GM23338 (cell line): ENCODE measurements around the gene NRL. TPM values are rescaled to one million over a fixed set of nuclear protein-coding genes. Genes with fewer than 3 reads are reported as not detected.

Experiments
- ATAC-seq: fragments of 200-7000 bp; cut with Tn5 transposase; 3 replicates; pipeline ENCODE4 v1.9.1; 2020
- DNase-seq: peaks from one replicate; pipeline ENCODE4 v3.0.0-alpha.2; 2015; ENCODE audit warnings: low spot score
- H2AFZ ChIP-seq: fragments of 200-600 bp; sonication (generic); 2 replicates; pipeline ENCODE4 v1.8.0; 2016; ENCODE audit warnings: antibody characterized with exemption, mild to moderate bottlenecking, moderate library complexity
- H3F3A ChIP-seq: fragments of 200-600 bp; sonication (generic); replicated peaks from 2 replicates; pipeline ENCODE4 v1.8.0; 2017; ENCODE audit warnings: antibody characterized with exemption, mixed run types, low read depth
- H3K27ac ChIP-seq: fragments of 200-600 bp; sonication (generic); 2 replicates; pipeline ENCODE4 v1.6.1; 2016; ENCODE audit warnings: low read depth
- H3K27me3 ChIP-seq: fragments of 200-600 bp; sonication (generic); 2 replicates; pipeline ENCODE4 v1.8.0; 2016; ENCODE audit warnings: mild to moderate bottlenecking, mixed run types, moderate library complexity; ENCODE audit not compliant: insufficient read depth
- H3K36me3 ChIP-seq: fragments of 200-600 bp; sonication (generic); 2 replicates; pipeline ENCODE4 v1.8.0; 2016; ENCODE audit warnings: mild to moderate bottlenecking; ENCODE audit not compliant: insufficient read depth
- H3K4me1 ChIP-seq: fragments of 200-600 bp; sonication (generic); 2 replicates; pipeline ENCODE4 v1.8.0; 2016; ENCODE audit warnings: mild to moderate bottlenecking, moderate library complexity; ENCODE audit not compliant: insufficient read depth
- H3K4me2 ChIP-seq: fragments of 200-600 bp; sonication (generic); 2 replicates; pipeline ENCODE4 v1.7.1; 2017; ENCODE audit warnings: mixed run types
- H3K4me3 ChIP-seq: fragments of 200-600 bp; sonication (generic); 2 replicates; pipeline ENCODE4 v1.6.1; 2016; ENCODE audit warnings: mixed run types
- H3K79me2 ChIP-seq: fragments of 200-600 bp; sonication (generic); replicated peaks from 2 replicates; pipeline ENCODE4 v1.8.0; 2017; ENCODE audit warnings: mild to moderate bottlenecking; ENCODE audit not compliant: insufficient read depth
- H3K9me2 ChIP-seq: fragments of 200-600 bp; sonication (generic); 2 replicates; pipeline ENCODE4 v1.8.0; 2017; ENCODE audit not compliant: insufficient read depth
- H4K20me1 ChIP-seq: fragments of 200-600 bp; sonication (generic); replicated peaks from 2 replicates; pipeline ENCODE4 v1.8.0; 2017; ENCODE audit warnings: mild to moderate bottlenecking; ENCODE audit not compliant: insufficient read depth
- H3K27ac Mint-ChIP-seq: 2 replicates; pipeline ENCODE4 v1.8.0; 2020; ENCODE audit warnings: inconsistent platforms, mild to moderate bottlenecking, moderate library complexity, mixed read lengths
- H3K27me3 Mint-ChIP-seq: 3 replicates; pipeline ENCODE4 v1.8.0; 2022; ENCODE audit warnings: low read depth, mild to moderate bottlenecking, moderate library complexity, mixed read lengths, inconsistent platforms; ENCODE audit not compliant: insufficient read depth, poor library complexity
- H3K36me3 Mint-ChIP-seq: 3 replicates; pipeline ENCODE4 v1.8.0; 2021; ENCODE audit warnings: low read depth, mild to moderate bottlenecking, inconsistent platforms, moderate library complexity, mixed read lengths
- H3K4me1 Mint-ChIP-seq: 3 replicates; pipeline ENCODE4 v1.8.0; 2020; ENCODE audit warnings: mild to moderate bottlenecking, inconsistent platforms, mixed read lengths
- H3K4me3 Mint-ChIP-seq: 3 replicates; pipeline ENCODE4 v1.8.0; 2021; ENCODE audit warnings: moderate library complexity, mild to moderate bottlenecking, inconsistent platforms, mixed read lengths
- H3K9me3 Mint-ChIP-seq: 3 replicates; pipeline ENCODE4 v1.8.0; 2020; ENCODE audit warnings: moderate library complexity, mild to moderate bottlenecking, inconsistent platforms, mixed read lengths
- CREB1 ChIP-seq: fragments of 250-450 bp; sonication (Bioruptor Pico); IDR thresholded peaks from 2 replicates; pipeline ENCODE4 v1.5.0; 2020; ENCODE audit warnings: low read depth, mild to moderate bottlenecking, moderate library complexity
- EZH2 ChIP-seq: fragments of 200-600 bp; sonication (generic); IDR thresholded peaks from one replicate; pipeline ENCODE4 v1.8.0; 2017; ENCODE audit warnings: antibody characterized with exemption, mild to moderate bottlenecking, low read depth; ENCODE audit not compliant: unreplicated experiment
- EZH2phosphoT487 ChIP-seq: fragments of 200-600 bp; sonication (generic); IDR thresholded peaks from one replicate; pipeline ENCODE4 v1.8.1; 2018; ENCODE audit warnings: antibody characterized with exemption; ENCODE audit not compliant: unreplicated experiment
- JUNB ChIP-seq: IDR thresholded peaks from one replicate; pipeline ENCODE4 v1.6.1; 2016; ENCODE audit warnings: antibody characterized with exemption; ENCODE audit not compliant: unreplicated experiment
- POLR2AphosphoS5 ChIP-seq: IDR thresholded peaks from 2 replicates; pipeline ENCODE4 v1.6.1; 2016; ENCODE audit warnings: antibody characterized with exemption, low read depth
- STAT1 ChIP-seq: IDR thresholded peaks from one replicate; pipeline ENCODE4 v1.6.1; 2016; ENCODE audit warnings: antibody characterized with exemption; ENCODE audit not compliant: unreplicated experiment
- ZNF114 ChIP-seq: fragments of 250-450 bp; sonication (Bioruptor Pico); IDR thresholded peaks from 2 replicates; pipeline ENCODE4 v1.5.0; 2020; ENCODE audit warnings: mild to moderate bottlenecking, moderate library complexity
- polyA plus RNA-seq: library from polyadenylated mRNA; unstranded; fragments of >200 nt; fragmentation: Nextera tagmentation; extraction: Ambion mirVana; gene quantifications from 2 replicates; pipeline ENCODE4 v1.2.1, GENCODE V29; 2016
- total RNA-seq: library from RNA; depleted of rRNA; stranded (reverse); fragments of >200 nt; shearing (Covaris generic); gene quantifications from 2 replicates; pipeline ENCODE4 v1.2.3, GENCODE V29; 2014
- TF ChIP-seq, protein P1 (sequence below): IDR thresholded peaks from one replicate; pipeline ENCODE4 v1.6.1; 2018; ENCODE audit warnings: antibody characterized with exemption; ENCODE audit not compliant: unreplicated experiment
- TF ChIP-seq, protein P2 (sequence below), 2 experiments: fragments of 200-600 bp in 1 of 2; sonication (generic) in 1 of 2; conservative IDR thresholded peaks; 2 replicates each; pipeline versions ENCODE4 v1.5.1 to v1.6.1; 2016 to 2017; ENCODE audit warnings: antibody characterized with exemption in 2 of 2, low read depth in 2 of 2, mild to moderate bottlenecking in 2 of 2, moderate library complexity in 1 of 2
- TF ChIP-seq, protein P3 (sequence below): IDR thresholded peaks from 2 replicates; pipeline ENCODE4 v1.6.1; 2016; ENCODE audit warnings: antibody characterized with exemption
- TF ChIP-seq, protein P4 (sequence below): fragments of 250-450 bp; sonication (Bioruptor Pico); IDR thresholded peaks from 2 replicates; pipeline ENCODE4 v1.5.0; 2020; ENCODE audit warnings: mild to moderate bottlenecking, moderate library complexity

Gene NRL
- total and polyA plus RNA-seq, 2 experiments from 2014 or later = 1.8 to 2.2 TPM

- TF ChIP-seq EZH2phosphoT487 (no peak), CREB1 (CRISPR knock-in tag) (no peak), STAT1 (no peak), POLR2AphosphoS5 (no peak), ZNF114 (CRISPR knock-in tag) (no peak)
- TF ChIP-seq, protein P1, sequence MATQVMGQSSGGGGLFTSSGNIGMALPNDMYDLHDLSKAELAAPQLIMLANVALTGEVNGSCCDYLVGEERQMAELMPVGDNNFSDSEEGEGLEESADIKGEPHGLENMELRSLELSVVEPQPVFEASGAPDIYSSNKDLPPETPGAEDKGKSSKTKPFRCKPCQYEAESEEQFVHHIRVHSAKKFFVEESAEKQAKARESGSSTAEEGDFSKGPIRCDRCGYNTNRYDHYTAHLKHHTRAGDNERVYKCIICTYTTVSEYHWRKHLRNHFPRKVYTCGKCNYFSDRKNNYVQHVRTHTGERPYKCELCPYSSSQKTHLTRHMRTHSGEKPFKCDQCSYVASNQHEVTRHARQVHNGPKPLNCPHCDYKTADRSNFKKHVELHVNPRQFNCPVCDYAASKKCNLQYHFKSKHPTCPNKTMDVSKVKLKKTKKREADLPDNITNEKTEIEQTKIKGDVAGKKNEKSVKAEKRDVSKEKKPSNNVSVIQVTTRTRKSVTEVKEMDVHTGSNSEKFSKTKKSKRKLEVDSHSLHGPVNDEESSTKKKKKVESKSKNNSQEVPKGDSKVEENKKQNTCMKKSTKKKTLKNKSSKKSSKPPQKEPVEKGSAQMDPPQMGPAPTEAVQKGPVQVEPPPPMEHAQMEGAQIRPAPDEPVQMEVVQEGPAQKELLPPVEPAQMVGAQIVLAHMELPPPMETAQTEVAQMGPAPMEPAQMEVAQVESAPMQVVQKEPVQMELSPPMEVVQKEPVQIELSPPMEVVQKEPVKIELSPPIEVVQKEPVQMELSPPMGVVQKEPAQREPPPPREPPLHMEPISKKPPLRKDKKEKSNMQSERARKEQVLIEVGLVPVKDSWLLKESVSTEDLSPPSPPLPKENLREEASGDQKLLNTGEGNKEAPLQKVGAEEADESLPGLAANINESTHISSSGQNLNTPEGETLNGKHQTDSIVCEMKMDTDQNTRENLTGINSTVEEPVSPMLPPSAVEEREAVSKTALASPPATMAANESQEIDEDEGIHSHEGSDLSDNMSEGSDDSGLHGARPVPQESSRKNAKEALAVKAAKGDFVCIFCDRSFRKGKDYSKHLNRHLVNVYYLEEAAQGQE = no peak
- TF ChIP-seq, protein P2, sequence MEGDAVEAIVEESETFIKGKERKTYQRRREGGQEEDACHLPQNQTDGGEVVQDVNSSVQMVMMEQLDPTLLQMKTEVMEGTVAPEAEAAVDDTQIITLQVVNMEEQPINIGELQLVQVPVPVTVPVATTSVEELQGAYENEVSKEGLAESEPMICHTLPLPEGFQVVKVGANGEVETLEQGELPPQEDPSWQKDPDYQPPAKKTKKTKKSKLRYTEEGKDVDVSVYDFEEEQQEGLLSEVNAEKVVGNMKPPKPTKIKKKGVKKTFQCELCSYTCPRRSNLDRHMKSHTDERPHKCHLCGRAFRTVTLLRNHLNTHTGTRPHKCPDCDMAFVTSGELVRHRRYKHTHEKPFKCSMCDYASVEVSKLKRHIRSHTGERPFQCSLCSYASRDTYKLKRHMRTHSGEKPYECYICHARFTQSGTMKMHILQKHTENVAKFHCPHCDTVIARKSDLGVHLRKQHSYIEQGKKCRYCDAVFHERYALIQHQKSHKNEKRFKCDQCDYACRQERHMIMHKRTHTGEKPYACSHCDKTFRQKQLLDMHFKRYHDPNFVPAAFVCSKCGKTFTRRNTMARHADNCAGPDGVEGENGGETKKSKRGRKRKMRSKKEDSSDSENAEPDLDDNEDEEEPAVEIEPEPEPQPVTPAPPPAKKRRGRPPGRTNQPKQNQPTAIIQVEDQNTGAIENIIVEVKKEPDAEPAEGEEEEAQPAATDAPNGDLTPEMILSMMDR (conservative IDR thresholded peaks at IDR 0.05; ENCODE audit: low read depth in 2 of 2) = no peak
- TF ChIP-seq, protein P3, sequence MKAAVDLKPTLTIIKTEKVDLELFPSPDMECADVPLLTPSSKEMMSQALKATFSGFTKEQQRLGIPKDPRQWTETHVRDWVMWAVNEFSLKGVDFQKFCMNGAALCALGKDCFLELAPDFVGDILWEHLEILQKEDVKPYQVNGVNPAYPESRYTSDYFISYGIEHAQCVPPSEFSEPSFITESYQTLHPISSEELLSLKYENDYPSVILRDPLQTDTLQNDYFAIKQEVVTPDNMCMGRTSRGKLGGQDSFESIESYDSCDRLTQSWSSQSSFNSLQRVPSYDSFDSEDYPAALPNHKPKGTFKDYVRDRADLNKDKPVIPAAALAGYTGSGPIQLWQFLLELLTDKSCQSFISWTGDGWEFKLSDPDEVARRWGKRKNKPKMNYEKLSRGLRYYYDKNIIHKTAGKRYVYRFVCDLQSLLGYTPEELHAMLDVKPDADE = no peak
Observed at GRCh38 chr14:24113379-24113800, 1.4 kb downstream of the NRL start (continued).

- Histone ChIP-seq H4K20me1 (no peaks in the 10 kb centered on the region; the same call in 1 of the 2 replicates), H3K4me3 (no peak overlapping the region), H3K9me2 (no peaks in the 10 kb centered on the region), H3K4me2 (no peak overlapping the region), H2AFZ (no peak overlapping the region), H3K4me1 (no peaks in the 10 kb centered on the region), H3F3A (peaks cover 6% of the 10 kb centered on the region; the same call in 1 of the 2 replicates), H3K36me3 (no peaks in the 10 kb centered on the region), H3K27ac (no peak overlapping the region), H3K79me2 (no peaks in the 10 kb centered on the region), H3K27me3 (no peaks in the 10 kb centered on the region)
- Mint-ChIP-seq H3K36me3 (peaks cover 3% of the 10 kb centered on the region; the same call in 1 of the 3 replicates), H3K4me3 (no peak overlapping the region), H3K27me3 (peaks cover 21% of the 10 kb centered on the region), H3K27ac (no peak overlapping the region), H3K9me3 (peaks cover 3% of the 10 kb centered on the region; the same call in 1 of the 3 replicates), H3K4me1 (peaks cover 7% of the 10 kb centered on the region)
- ATAC-seq (no peak), DNase-seq (no peak)
- TF ChIP-seq, protein P4, sequence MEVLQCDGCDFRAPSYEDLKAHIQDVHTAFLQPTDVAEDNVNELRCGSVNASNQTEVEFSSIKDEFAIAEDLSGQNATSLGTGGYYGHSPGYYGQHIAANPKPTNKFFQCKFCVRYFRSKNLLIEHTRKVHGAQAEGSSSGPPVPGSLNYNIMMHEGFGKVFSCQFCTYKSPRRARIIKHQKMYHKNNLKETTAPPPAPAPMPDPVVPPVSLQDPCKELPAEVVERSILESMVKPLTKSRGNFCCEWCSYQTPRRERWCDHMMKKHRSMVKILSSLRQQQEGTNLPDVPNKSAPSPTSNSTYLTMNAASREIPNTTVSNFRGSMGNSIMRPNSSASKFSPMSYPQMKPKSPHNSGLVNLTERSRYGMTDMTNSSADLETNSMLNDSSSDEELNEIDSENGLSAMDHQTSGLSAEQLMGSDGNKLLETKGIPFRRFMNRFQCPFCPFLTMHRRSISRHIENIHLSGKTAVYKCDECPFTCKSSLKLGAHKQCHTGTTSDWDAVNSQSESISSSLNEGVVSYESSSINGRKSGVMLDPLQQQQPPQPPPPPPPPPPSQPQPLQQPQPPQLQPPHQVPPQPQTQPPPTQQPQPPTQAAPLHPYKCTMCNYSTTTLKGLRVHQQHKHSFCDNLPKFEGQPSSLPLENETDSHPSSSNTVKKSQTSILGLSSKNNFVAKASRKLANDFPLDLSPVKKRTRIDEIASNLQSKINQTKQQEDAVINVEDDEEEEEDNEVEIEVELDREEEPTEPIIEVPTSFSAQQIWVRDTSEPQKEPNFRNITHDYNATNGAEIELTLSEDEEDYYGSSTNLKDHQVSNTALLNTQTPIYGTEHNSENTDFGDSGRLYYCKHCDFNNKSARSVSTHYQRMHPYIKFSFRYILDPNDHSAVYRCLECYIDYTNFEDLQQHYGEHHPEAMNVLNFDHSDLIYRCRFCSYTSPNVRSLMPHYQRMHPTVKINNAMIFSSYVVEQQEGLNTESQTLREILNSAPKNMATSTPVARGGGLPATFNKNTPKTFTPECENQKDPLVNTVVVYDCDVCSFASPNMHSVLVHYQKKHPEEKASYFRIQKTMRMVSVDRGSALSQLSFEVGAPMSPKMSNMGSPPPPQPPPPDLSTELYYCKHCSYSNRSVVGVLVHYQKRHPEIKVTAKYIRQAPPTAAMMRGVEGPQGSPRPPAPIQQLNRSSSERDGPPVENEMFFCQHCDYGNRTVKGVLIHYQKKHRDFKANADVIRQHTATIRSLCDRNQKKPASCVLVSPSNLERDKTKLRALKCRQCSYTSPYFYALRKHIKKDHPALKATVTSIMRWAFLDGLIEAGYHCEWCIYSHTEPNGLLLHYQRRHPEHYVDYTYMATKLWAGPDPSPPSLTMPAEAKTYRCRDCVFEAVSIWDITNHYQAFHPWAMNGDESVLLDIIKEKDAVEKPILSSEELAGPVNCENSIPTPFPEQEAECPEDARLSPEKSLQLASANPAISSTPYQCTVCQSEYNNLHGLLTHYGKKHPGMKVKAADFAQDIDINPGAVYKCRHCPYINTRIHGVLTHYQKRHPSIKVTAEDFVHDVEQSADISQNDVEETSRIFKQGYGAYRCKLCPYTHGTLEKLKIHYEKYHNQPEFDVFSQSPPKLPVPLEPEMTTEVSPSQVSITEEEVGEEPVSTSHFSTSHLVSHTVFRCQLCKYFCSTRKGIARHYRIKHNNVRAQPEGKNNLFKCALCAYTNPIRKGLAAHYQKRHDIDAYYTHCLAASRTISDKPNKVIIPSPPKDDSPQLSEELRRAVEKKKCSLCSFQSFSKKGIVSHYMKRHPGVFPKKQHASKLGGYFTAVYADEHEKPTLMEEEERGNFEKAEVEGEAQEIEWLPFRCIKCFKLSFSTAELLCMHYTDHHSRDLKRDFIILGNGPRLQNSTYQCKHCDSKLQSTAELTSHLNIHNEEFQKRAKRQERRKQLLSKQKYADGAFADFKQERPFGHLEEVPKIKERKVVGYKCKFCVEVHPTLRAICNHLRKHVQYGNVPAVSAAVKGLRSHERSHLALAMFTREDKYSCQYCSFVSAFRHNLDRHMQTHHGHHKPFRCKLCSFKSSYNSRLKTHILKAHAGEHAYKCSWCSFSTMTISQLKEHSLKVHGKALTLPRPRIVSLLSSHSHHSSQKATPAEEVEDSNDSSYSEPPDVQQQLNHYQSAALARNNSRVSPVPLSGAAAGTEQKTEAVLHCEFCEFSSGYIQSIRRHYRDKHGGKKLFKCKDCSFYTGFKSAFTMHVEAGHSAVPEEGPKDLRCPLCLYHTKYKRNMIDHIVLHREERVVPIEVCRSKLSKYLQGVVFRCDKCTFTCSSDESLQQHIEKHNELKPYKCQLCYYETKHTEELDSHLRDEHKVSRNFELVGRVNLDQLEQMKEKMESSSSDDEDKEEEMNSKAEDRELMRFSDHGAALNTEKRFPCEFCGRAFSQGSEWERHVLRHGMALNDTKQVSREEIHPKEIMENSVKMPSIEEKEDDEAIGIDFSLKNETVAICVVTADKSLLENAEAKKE (CRISPR knock-in tag) = no peak
- no peak for TF ChIP-seq ZNF114 (CRISPR knock-in tag)
- TF ChIP-seq EZH2 = no peak
- TF ChIP-seq, protein P3 = no peak
- no peak for TF ChIP-seq POLR2AphosphoS5
- no peak for TF ChIP-seq EZH2phosphoT487
- TF ChIP-seq JUNB = no peak
Observed at GRCh38 chr14:24110523-24110922, 4.2 kb downstream of the NRL start.
